ENCODE data around the gene SHROOM3.

DNA sequence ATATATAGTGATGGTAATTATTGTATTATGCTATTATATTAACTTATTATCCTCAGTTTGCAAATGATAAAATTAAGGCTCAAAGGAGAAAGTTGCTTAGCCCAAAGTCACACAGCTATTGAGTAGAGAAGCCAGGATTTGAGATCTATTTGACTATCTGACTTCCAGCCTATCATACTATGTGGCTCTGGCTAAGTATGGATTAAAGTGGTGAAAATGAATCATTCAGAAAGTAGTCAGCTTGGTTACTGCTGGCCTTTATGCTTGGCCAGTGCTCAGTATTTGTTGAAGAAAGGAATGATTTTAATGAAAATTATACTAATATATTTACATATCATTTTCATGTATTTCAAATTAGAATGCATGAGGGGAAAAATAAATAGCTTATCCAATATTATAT lies 219.8 kb downstream of the SHROOM3 start:
- TF ChIP-seq, protein P1, sequence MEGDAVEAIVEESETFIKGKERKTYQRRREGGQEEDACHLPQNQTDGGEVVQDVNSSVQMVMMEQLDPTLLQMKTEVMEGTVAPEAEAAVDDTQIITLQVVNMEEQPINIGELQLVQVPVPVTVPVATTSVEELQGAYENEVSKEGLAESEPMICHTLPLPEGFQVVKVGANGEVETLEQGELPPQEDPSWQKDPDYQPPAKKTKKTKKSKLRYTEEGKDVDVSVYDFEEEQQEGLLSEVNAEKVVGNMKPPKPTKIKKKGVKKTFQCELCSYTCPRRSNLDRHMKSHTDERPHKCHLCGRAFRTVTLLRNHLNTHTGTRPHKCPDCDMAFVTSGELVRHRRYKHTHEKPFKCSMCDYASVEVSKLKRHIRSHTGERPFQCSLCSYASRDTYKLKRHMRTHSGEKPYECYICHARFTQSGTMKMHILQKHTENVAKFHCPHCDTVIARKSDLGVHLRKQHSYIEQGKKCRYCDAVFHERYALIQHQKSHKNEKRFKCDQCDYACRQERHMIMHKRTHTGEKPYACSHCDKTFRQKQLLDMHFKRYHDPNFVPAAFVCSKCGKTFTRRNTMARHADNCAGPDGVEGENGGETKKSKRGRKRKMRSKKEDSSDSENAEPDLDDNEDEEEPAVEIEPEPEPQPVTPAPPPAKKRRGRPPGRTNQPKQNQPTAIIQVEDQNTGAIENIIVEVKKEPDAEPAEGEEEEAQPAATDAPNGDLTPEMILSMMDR (IDR thresholded peaks at IDR 0.05) = no peak
- no peak for TF ChIP-seq POLR2A (IDR thresholded peaks at IDR 0.05)
